IMR-90 (cell line): ENCODE measurements around the gene P2RY2. TPM values are rescaled to one million over a fixed set of nuclear protein-coding genes. Genes with fewer than 3 reads are reported as not detected.

ENCODE experiments used
- ATAC-seq: fragments of 200-7000 bp; cut with Tn5 transposase; 2 replicates; pipeline ENCODE4 v1.9.1; 2020; ENCODE audit warnings: low read depth, mild to moderate bottlenecking, moderate library complexity
- BruUV-seq: library from RNA; stranded (reverse); fragments of 400-500 nt; replicated peaks from 2 replicates; lab custom pipeline; 2021; lab: Mats Ljungman, UMichigan
- CTCF ChIA-PET: fragments of 300-600 bp; formaldehyde crosslinking; extraction: SDS; loops from one replicate; lab custom pipeline; 2021; ENCODE audit warnings: antibody characterized with exemption; lab: Yijun Ruan, JAX
- POLR2A ChIA-PET: fragments of 300-600 bp; sonication (Branson Sonifier 250); formaldehyde crosslinking; loops from one replicate; lab custom pipeline; 2022; ENCODE audit warnings: antibody characterized with exemption; ENCODE audit not compliant: unreplicated experiment; lab: Charles Lee
- DNase-seq: peaks from one replicate; pipeline ENCODE4 v3.0.0; 2013
- H2AFZ ChIP-seq: replicated peaks from 2 replicates; pipeline ENCODE3; 2013; ENCODE audit warnings: low read length, mild to moderate bottlenecking; ENCODE audit not compliant: poor library complexity
- H2AK5ac ChIP-seq: 2 replicates; pipeline ENCODE4 v1.6.1; 2013; ENCODE audit warnings: low read depth, low read length, inconsistent platforms
- H2AK9ac ChIP-seq: replicated peaks from 2 replicates; pipeline ENCODE3; 2013; ENCODE audit warnings: mild to moderate bottlenecking, low read depth, low read length, moderate library complexity; ENCODE audit not compliant: poor library complexity
- H2BK120ac ChIP-seq: 2 replicates; pipeline ENCODE4 v1.6.1; 2013; ENCODE audit warnings: low read depth, low read length, inconsistent platforms
- H2BK15ac ChIP-seq: 3 replicates; pipeline ENCODE4 v1.6.1; 2013; ENCODE audit warnings: low read depth, low read length, inconsistent platforms
- H2BK20ac ChIP-seq: 2 replicates; pipeline ENCODE4 v1.6.1; 2013; ENCODE audit warnings: low read depth, mild to moderate bottlenecking, inconsistent platforms, low read length, moderate library complexity
- H2BK5ac ChIP-seq: 2 replicates; pipeline ENCODE4 v1.6.1; 2013; ENCODE audit warnings: mild to moderate bottlenecking, low read depth, low read length, inconsistent platforms; ENCODE audit not compliant: poor library complexity, severe bottlenecking
- H3K14ac ChIP-seq: replicated peaks from 2 replicates; pipeline ENCODE4 v1.6.1; 2013; ENCODE audit warnings: low read depth, low read length, inconsistent platforms
- H3K18ac ChIP-seq: 2 replicates; pipeline ENCODE4 v1.6.1; 2013; ENCODE audit warnings: low read depth, low read length, control low read depth
- H3K23ac ChIP-seq: 2 replicates; pipeline ENCODE4 v1.6.1; 2013; ENCODE audit warnings: low read depth, low read length, inconsistent platforms
- H3K27ac ChIP-seq: 2 replicates; pipeline ENCODE4 v1.5.1; 2013; ENCODE audit warnings: mild to moderate bottlenecking, control low read depth, low read length; ENCODE audit not compliant: insufficient read depth
- H3K27me3 ChIP-seq: 2 replicates; pipeline ENCODE4 v1.6.1; 2013; ENCODE audit warnings: low read length; ENCODE audit not compliant: control insufficient read depth, insufficient read depth
- H3K36me3 ChIP-seq: 2 replicates; pipeline ENCODE4 v1.6.1; 2013; ENCODE audit warnings: low read length, mixed read lengths; ENCODE audit not compliant: control insufficient read depth, insufficient read depth
- H3K4ac ChIP-seq: 2 replicates; pipeline ENCODE4 v1.6.1; 2013; ENCODE audit warnings: low read depth, low read length, inconsistent platforms
- H3K4me1 ChIP-seq: 2 replicates; pipeline ENCODE4 v1.6.1; 2013; ENCODE audit warnings: low read length, mixed read lengths; ENCODE audit not compliant: control insufficient read depth, insufficient read depth
- H3K4me2 ChIP-seq: 2 replicates; pipeline ENCODE4 v1.6.1; 2013; ENCODE audit warnings: low read depth, mild to moderate bottlenecking, control low read depth, low read length, moderate library complexity
- H3K4me3 ChIP-seq: 2 replicates; pipeline ENCODE4 v1.5.1; 2013; ENCODE audit warnings: low read depth, mild to moderate bottlenecking, control low read depth, low read length, moderate library complexity; ENCODE audit not compliant: insufficient read depth
- H3K56ac ChIP-seq: 2 replicates; pipeline ENCODE4 v1.6.1; 2013; ENCODE audit warnings: low read length, inconsistent platforms; ENCODE audit not compliant: insufficient read depth; ENCODE audit errors: extremely low read depth
- H3K79me1 ChIP-seq, 2 experiments: 2 replicates each; pipeline ENCODE4 v1.6.1; 2013; ENCODE audit warnings: low read length in 2 of 2, inconsistent platforms in 1 of 2, low read depth in 1 of 2
- H3K9ac ChIP-seq: 2 replicates; pipeline ENCODE4 v1.6.1; 2013; ENCODE audit warnings: low read depth, low read length, control low read depth
- H3K9me1 ChIP-seq: 2 replicates; pipeline ENCODE4 v1.6.1; 2013; ENCODE audit warnings: low read length, inconsistent platforms; ENCODE audit not compliant: insufficient read depth
- H3K9me3 ChIP-seq: 2 replicates; pipeline ENCODE4 v1.6.1; 2013; ENCODE audit warnings: low read length; ENCODE audit not compliant: control insufficient read depth, insufficient read depth
- H4K20me1 ChIP-seq: 2 replicates; pipeline ENCODE4 v1.6.1; 2013; ENCODE audit warnings: low read length, inconsistent platforms; ENCODE audit not compliant: insufficient read depth
- H4K5ac ChIP-seq: 2 replicates; pipeline ENCODE4 v1.6.1; 2013; ENCODE audit warnings: mild to moderate bottlenecking, low read depth, low read length, control low read depth
- H4K8ac ChIP-seq, 2 experiments: 2 replicates each; pipeline ENCODE4 v1.6.1; 2013; ENCODE audit warnings: low read depth in 2 of 2, low read length in 2 of 2, control low read depth in 1 of 2, inconsistent platforms in 1 of 2
- H4K91ac ChIP-seq: 2 replicates; pipeline ENCODE4 v1.6.1; 2013; ENCODE audit warnings: low read depth, low read length, inconsistent platforms; ENCODE audit not compliant: insufficient read depth
- CEBPB ChIP-seq: IDR thresholded peaks from 2 replicates; pipeline ENCODE4 v1.6.1; 2012; ENCODE audit warnings: low read depth, low read length, improper control_type of control experiment
- CHD1 ChIP-seq: IDR thresholded peaks from 2 replicates; pipeline ENCODE4 v1.6.1; 2012; ENCODE audit warnings: low read depth, low read length, improper control_type of control experiment
- ELK1 ChIP-seq: fragments of 150-350 bp; IDR thresholded peaks from 2 replicates; pipeline ENCODE4 v1.6.1; 2016; ENCODE audit warnings: low read depth, mild to moderate bottlenecking, low read length, moderate library complexity, borderline replicate concordance
- FOS ChIP-seq: fragments of 150-350 bp; IDR thresholded peaks from 2 replicates; pipeline ENCODE4 v1.6.1; 2016; ENCODE audit warnings: low read depth, low read length
- MAFK ChIP-seq: IDR thresholded peaks from 2 replicates; pipeline ENCODE4 v1.6.1; 2012; ENCODE audit warnings: low read depth, low read length, improper control_type of control experiment
- USF2 ChIP-seq: fragments of 150-350 bp; IDR thresholded peaks from 2 replicates; pipeline ENCODE4 v1.6.1; 2017; ENCODE audit warnings: mild to moderate bottlenecking, antibody characterized with exemption, low read length, low read depth
- WGBS, 2 experiments: methylation state at CpG; one replicate each; pipeline versions ENCODE4 v1.1.5 to v1.1.7; 2013; ENCODE audit warnings: missing lambda C conversion rate in 2 of 2; ENCODE audit not compliant: insufficient read length in 1 of 2; ENCODE audit errors: extremely low coverage in 2 of 2; 5-methylcytosine and 5-hydroxymethylcytosine counted together
- dilution Hi-C: fragments of 300-500 bp; cut with HindIII; formaldehyde crosslinking; loops from one replicate; pipeline ENCODE4 v1.14.3; 2018; ENCODE audit warnings: low sequenced_read_pairs; ENCODE audit not compliant: unreplicated experiment
- in situ Hi-C: fragments of 300-500 bp; cut with MboI; formaldehyde crosslinking; loops from 3 replicates; pipeline ENCODE4 v1.14.3; 2019; ENCODE audit warnings: low sequenced_read_pairs, inconsistent platforms, mixed read lengths
- intact Hi-C: fragments of 100-400 bp; cut with micrococcal nuclease; formaldehyde crosslinking; loops from 2 replicates; pipeline ENCODE4 v1.10.0; 2022
- polyA plus RNA-seq, 3 experiments: library from polyadenylated mRNA; depleted of rRNA; stranded (reverse); fragments of >200 nt; gene quantifications; 2 replicates each; pipeline ENCODE4 v1.2.3, GENCODE V29; 2012; ENCODE audit warnings: low replicate concordance in 1 of 3
- total RNA-seq: library from RNA; depleted of rRNA; stranded (reverse); fragments of >200 nt; gene quantifications from 2 replicates; pipeline ENCODE4 v1.2.3, GENCODE V29; 2012

Gene P2RY2
- total and polyA plus RNA-seq, 2 of the 4 experiments (the other 2 are of a cell fraction): not detected

GRCh38 chr11:73257342-73258103 is 39.4 kb downstream of the P2RY2 start:
- DNase-seq: peak; percentile 91
- H3K4me3 ChIP-seq: no peak overlapping the region
- H3K9me3 ChIP-seq: no peaks in the 10 kb centered on the region
- peak overlapping the region; percentile 51 for H3K9ac ChIP-seq
- in situ Hi-C loops: no loop called here
- H3K4ac ChIP-seq: peak overlapping the region; percentile 89
- H2AK5ac ChIP-seq: peak overlapping the region; percentile 98
- H2BK15ac ChIP-seq: peak overlapping the region; percentile 97; the same call in 2 of the 3 replicates
- peak overlapping the region; percentile 95 for H2BK20ac ChIP-seq
- H3K27ac ChIP-seq: peak overlapping the region; percentile 92
- no TSS peak for BruUV-seq
- no peaks in the 10 kb centered on the region for H3K27me3 ChIP-seq
- dilution Hi-C loops: no loop called here
- no peaks in the 10 kb centered on the region for H3K79me1 ChIP-seq
- H3K4me1 ChIP-seq: peaks cover 14% of the 10 kb centered on the region
- peak overlapping the region; percentile 98 for H4K91ac ChIP-seq
- peak overlapping the region; percentile 94 for H4K5ac ChIP-seq
- H3K36me3 ChIP-seq: no peaks in the 10 kb centered on the region
- H3K9me1 ChIP-seq: peaks cover 14% of the 10 kb centered on the region
- peak overlapping the region; percentile 77 for H3K23ac ChIP-seq
- intact Hi-C loops: no loop called here
- H2BK5ac ChIP-seq: peak overlapping the region; percentile 99
- peak overlapping the region; percentile 94 for H3K14ac ChIP-seq
- TF ChIP-seq FOS (0 out of 2 replicates have a peak, but pooled peaks have one; percentile 31), ELK1 (no peak), CEBPB (peak; percentile 12; the same call in 1 of the 2 replicates), CHD1 (no peak), USF2 (no peak), MAFK (0 out of 2 replicates have a peak, but pooled peaks have one; percentile 13)
- peak overlapping the region; percentile 90 for H2AFZ ChIP-seq
- H4K8ac ChIP-seq: peak overlapping the region; percentile 93 to 97
- H2BK120ac ChIP-seq: peak overlapping the region; percentile 98
- H3K18ac ChIP-seq: peak overlapping the region; percentile 92
- ChIA-PET POLR2A (no interaction called here), CTCF (interaction anchor here (0.6 to 1.4 kb wide), 2 partner anchors 50 kb away, joined by 3 to 4 read pairs; no protein-coding TSS in a partner anchor)
- no peaks in the 10 kb centered on the region for H4K20me1 ChIP-seq
- peak overlapping the region; percentile 24; the same call in 1 of the 2 replicates for H3K4me2 ChIP-seq
- H3K56ac ChIP-seq: peak overlapping the region; percentile 70; the same call in 1 of the 2 replicates
- peak overlapping the region; percentile 87 for H2AK9ac ChIP-seq
- 35% methylated on average over 2 of the region's 6 CpGs; no CpG with 5 or more reads in 1 of the 2 experiments for WGBS, 2 experiments
- ATAC-seq: peak; percentile 93
